Cardiac septum (tissue), 1 donor: Measurements from ENCODE around the gene TBX15. TPM values are rescaled to one million over a fixed set of nuclear protein-coding genes. Genes with fewer than 3 reads are reported as not detected.

Experiments used
- DNase-seq: peaks from one replicate; pipeline ENCODE4 v3.0.0-alpha.2; 2020; ENCODE audit warnings: low spot score
- intact Hi-C: fragments of 100-400 bp; cut with DNase I; formaldehyde crosslinking; loops from one replicate; pipeline ENCODE4 v1.14.0; 2022
- long read RNA-seq: library from polyadenylated mRNA; unstranded; transcript quantifications from one replicate; pipeline ENCODE4 v2.0.0, GENCODE V29; 2021
- total RNA-seq: library from RNA; stranded (reverse); fragmentation: NEBNext Ultra II Directional; extraction: Animal tissue kit (Norgen Biotek cat#: 25700); gene quantifications from one replicate; pipeline ENCODE4 v1.2.1, GENCODE V29; 2021
- donor health status: DM: no; HTN: no; CAD: no.

The TBX15 gene
- 1.1 TPM for total RNA-seq
- long read RNA-seq, full-length matches to known transcripts: 1 of 2 reads
- long read RNA-seq, partial matches to known transcripts: 0 of 2 reads
- long read RNA-seq, other reads (novel, unspliced or antisense): 1 of 2 reads

DNA sequence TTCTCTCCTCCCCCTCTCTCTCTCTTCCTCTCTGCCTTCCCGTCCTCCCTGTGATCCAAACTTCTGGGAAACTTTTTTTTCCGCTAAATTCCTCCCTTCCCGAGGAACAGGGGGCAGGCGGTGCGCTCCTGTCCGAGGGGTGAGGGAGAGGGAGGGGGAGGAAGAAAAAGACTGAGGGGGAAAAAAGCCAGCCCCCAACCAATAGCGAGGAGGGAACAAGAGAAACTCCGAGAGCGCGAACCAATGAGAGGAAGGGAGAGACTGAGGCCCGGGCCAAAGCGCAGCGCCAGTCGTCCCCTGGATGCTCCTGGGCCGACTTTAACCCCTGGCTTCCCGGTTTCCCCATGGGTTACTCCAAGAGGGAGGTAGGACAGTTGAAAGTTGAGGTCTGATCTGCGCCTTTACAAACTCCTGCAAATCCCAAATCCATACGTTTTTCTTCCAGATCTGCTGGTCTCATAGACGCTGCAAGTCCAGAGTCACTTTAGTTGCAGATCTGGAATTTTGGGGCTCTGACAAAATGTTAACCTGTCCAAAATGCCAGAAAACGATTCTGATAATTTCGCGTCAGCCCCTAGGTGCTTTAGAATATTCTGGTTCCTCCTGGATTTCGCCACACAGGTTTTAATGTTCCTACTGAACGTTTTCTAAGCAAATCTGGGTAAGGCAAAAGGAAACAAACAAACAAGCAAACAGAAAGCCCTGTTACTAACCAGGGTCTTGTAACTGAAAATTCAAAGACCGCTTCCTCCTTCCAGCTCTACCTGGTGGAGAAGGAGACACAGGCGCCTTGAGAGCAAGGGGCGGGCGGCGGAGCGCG is at the start of gene TBX15:
TSS of gene TBX15 (minus strand) at position 158 of the 820 bp plus-strand sequence. CDS start 548 bp downstream, outside the sequence.
- DNase-seq: no peak
- intact Hi-C loops: no loop called here

DNA sequence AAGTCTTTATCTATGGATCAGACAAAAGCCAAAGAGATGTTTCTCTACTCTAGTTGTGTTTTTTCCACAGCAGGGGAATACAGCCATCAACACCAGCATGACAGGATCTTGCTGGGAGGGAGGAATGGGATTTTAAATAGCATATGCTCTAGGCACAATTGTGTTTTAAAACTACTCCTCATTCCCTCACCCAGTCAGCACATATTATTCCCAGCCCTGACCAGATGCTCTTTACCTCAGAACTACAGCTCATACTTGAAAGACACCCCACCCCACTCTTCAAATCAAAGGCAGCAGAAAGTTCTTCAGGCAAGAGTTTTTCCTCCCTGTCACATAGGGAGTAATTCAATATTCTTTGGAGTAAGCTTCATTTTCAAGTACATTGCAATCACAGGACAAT is 46.2 kb upstream of the TBX15 start:
- intact Hi-C loops: no loop called here
- no peak for DNase-seq

- intact Hi-C loops: no loop called here
- DNase-seq: no peak
Observed at GRCh38 chr1:119032986-119033385, 44.8 kb upstream of the TBX15 start.

DNA sequence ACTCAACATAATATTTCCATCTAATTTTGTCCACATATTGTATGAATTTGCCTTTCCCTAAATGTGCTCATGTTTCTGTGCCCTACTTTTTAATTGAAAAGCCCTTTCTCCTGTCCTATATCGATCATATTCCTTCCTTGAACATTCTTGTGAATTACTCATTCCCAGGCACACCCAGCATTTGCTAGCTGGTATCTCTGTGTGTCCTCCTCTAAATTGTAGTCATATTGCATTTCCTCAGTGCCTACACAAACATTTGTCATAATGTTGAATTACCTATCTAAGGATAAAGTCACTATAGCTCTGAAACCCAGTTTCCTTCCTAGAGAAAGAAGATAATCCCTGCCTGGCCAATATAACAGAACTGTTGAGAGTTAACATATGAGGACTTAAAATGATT is 39.6 kb upstream of the TBX15 start:
- intact Hi-C loops: no loop called here
- no peak for DNase-seq

- DNase-seq: no peak
- intact Hi-C loops: no loop called here
Observed at GRCh38 chr1:119026956-119027355, 38.8 kb upstream of the TBX15 start.

- intact Hi-C loops: no loop called here
Observed at GRCh38 chr1:119015547-119015946, 27.4 kb upstream of the TBX15 start.

GRCh38 chr1:119012383-119012782 is 24.2 kb upstream of the TBX15 start:
- intact Hi-C loops: no loop called here
- DNase-seq: no peak

More at GRCh38 chr1:119015547-119015946, 27.4 kb upstream of the TBX15 start:
- no peak for DNase-seq

GRCh38 chr1:119011706-119012105 is 23.6 kb upstream of the TBX15 start:
- no peak for DNase-seq
- intact Hi-C loops: no loop called here

DNA sequence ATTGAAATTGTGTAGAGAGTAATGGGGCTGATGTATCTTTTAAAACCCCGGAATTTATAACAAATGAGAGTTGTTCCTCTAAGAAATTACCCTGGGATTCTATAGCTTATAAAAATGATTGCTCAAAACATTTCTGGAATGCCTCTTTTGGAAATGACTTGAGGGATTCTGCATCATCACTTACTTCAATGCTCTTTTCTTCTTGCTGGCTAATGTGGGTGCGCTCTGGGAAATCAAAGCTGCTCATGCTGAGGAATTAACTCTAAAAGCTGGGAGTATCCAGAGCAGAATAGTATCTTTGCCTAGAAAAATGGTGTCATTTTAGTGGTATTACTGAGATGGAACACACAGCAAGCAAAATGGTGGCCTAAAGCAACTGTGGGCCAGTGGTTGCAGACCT is 23.0 kb upstream of the TBX15 start:
- intact Hi-C loops: no loop called here
- DNase-seq: no peak

GRCh38 chr1:119010201-119010600 is 22.1 kb upstream of the TBX15 start:
- DNase-seq: no peak
- intact Hi-C loops: no loop called here

- DNase-seq: no peak
- intact Hi-C loops: loop anchor here (2.0 to 10.0 kb wide), 2 partner anchors 784 to 858 kb away; no protein-coding TSS in a partner anchor
Observed at GRCh38 chr1:119009312-119009655, 21.1 kb upstream of the TBX15 start.

DNA sequence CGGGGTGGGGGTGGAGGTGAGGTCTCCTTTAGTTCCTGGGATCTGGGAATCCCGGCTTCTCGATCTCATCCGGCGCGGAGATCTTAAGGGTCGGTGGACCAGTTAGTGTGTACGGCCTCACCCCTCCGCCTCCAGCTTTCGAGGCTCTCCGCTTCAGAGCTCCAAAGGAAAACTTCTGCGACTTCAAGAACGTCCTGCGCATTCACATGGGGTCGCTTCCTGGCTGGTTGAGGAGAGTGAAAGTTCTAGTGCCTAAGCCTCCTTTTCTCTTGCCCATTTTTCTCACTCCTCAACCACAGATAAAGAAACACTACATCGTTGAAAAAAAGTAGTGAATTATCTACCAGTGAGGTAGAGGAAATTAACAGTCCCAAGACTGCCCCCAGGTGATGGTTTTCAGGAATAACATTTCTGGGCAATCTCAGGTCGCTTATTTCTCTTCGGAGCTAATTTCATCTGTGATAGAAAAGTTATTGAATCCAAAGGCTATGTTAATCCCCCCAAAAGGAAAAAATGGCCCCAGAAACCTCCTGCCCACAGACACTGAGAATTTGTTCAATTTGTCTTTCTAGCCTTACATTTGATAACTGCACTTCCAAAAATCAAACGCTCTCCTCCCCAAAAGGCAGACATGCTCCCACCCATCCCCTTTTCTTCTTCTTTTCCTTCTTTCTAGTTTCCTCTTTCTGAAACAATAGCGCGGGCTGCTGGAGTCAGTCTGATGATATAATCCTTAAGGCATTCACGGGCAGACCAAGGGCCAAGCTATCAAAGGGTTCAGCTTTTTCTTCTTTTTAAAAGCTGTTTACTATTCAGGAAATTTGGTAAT is 20.6 kb upstream of the TBX15 start:
- intact Hi-C loops: loop anchor here (2.0 to 10.0 kb wide), 2 partner anchors 784 to 858 kb away; no protein-coding TSS in a partner anchor
- no peak for DNase-seq

- DNase-seq: no peak
- intact Hi-C loops: loop anchor here (2.0 to 10.0 kb wide), 2 partner anchors 783 to 857 kb away; no protein-coding TSS in a partner anchor
Observed at GRCh38 chr1:119007670-119008482, 19.7 kb upstream of the TBX15 start.

DNA sequence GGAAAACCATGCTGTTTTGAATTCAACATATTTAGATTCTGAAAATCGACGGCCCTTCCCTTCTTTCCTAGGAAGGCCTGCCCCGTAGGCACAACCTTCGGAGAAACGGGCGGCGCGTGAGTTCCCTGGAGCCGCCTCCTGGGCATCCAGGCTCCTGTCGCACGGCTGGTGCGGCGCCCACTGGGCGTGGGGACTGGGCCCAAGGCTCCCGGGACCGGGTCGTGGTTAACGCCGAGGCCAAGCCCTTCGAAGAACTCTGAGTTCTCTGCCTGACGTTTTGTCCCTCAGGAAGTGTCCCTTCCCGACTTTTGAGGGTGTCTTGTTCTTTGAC is 19.2 kb upstream of the TBX15 start:
- no peak for DNase-seq
- intact Hi-C loops: loop anchor here (10.0 kb wide), 1 partner anchor 783 kb away; no protein-coding TSS in a partner anchor

DNA sequence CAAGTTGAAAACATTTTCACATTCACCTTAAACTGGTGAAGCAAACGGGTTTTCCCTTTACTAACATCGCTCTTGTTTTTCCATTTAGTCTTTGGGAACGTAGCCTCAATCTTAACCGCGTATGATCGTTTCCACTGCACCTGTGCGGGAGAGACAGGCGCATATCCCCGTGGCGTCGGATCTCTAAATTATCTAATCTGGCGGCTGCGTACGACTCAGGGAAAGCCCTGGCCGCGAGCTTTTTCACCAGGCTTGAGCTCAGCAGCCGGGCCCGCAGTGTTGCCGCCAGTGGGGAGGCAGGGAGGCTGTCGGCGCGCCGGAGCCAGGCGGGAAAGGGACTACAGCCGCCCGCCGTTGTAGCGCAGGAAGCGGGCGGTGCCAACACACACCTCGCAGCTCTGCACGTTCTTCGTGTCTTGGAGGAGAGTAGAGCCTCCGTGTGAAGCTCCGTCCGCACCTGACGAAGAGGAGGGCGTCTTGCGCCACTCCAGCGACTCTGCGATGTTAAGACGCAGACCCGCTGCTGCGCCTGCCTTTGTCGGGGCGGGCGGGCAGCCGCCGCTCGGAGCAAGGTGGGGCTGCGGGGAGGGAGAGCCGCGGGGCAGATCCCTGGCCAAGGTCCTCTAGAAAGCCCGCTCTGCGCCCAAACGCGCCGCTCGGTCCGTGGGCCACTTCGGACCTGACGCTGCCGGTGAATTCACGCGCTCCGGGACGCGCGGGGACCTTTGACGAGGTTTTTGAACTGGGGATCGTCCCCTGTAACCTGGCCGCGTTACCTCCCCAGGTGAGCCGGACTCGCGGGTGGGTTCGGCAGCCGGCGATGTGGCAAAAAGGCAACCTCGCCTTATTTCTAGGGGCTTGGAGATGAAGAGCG is 18.5 kb upstream of the TBX15 start:
- no peak for DNase-seq
- intact Hi-C loops: loop anchor here (10.0 kb wide), 1 partner anchor 782 kb away; no protein-coding TSS in a partner anchor

GRCh38 chr1:119005724-119006405 is 17.7 kb upstream of the TBX15 start:
- DNase-seq: no peak
- intact Hi-C loops: loop anchor here (10.0 kb wide), 1 partner anchor 781 kb away; no protein-coding TSS in a partner anchor

DNA sequence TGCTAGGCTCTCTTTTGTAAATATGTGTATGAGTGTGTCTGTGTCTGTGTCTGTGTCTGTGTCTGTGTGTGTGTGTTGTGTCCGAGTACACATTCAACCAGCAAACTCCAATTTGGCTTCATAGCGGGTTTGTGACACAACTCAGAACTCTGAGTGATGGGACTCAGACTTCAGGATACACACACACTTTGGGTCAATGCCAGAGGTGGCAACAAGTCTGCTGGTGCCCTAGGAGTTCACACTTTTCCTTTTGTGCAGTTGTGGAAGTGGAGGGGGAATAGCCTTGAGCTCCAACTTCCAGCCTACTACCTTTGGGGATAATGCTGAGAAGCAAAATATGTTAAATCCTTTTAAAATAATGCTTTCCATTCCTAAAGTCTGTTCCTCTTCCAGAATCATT is 16.6 kb upstream of the TBX15 start:
- DNase-seq: no peak

GRCh38 chr1:119004129-119004527 is 16.0 kb upstream of the TBX15 start:
- DNase-seq: no peak
- intact Hi-C loops: loop anchor here (10.0 kb wide), 1 partner anchor 779 kb away; no protein-coding TSS in a partner anchor

More for the DNA sequence above, 16.6 kb upstream of the TBX15 start:
- intact Hi-C loops: loop anchor here (10.0 kb wide), 1 partner anchor 780 kb away; no protein-coding TSS in a partner anchor
